HK-2 (cell line): ENCODE results near the gene CDIPT.
A peak's percentile ranks its signal among the peaks of the same experiment; 100 is the strongest.

Experiments
- DNase-seq: peaks from one replicate; pipeline ENCODE4 v3.0.0-alpha.2; 2018; ENCODE audit not compliant: unreplicated experiment

The CDIPT gene

GRCh38 chr16:29826342-29826695, 36.7 kb downstream of the CDIPT start:
- no peak for DNase-seq

GRCh38 chr16:29825145-29826044, 37.6 kb downstream of the CDIPT start:
- DNase-seq: peak; percentile 41

GRCh38 chr16:29824589-29825144, 38.4 kb downstream of the CDIPT start:
- DNase-seq: no peak

GRCh38 chr16:29821643-29822115, 41.3 kb downstream of the CDIPT start:
- DNase-seq: peak; percentile 61

- peak; percentile 58 for DNase-seq
Observed at GRCh38 chr16:29820730-29821642, 42.0 kb downstream of the CDIPT start.

- peak; percentile 44 for DNase-seq
Observed at GRCh38 chr16:29820271-29820701, 42.7 kb downstream of the CDIPT start, which contains the start of gene MVP. TSS of gene MVP (plus strand) at chr16:29820462. CDS start at chr16:29830550, 10,088 bp downstream.

GRCh38 chr16:29819506-29819905, 43.5 kb downstream of the CDIPT start:
- no peak for DNase-seq

- no peak for DNase-seq
Observed at GRCh38 chr16:29818082-29818481, 44.9 kb downstream of the CDIPT start.

- DNase-seq: peak; percentile 68
Observed at GRCh38 chr16:29816694-29817441, 46.2 kb downstream of the CDIPT start.

- peak; percentile 92 for DNase-seq
Observed at GRCh38 chr16:29815793-29816693, 47.0 kb downstream of the CDIPT start, which contains the start of gene PAGR1. TSS of gene PAGR1 (plus strand) at chr16:29816152. CDS start at chr16:29816526, 374 bp downstream.

- no peak for DNase-seq
Observed at GRCh38 chr16:29815032-29815721, 47.8 kb downstream of the CDIPT start.

GRCh38 chr16:29814592-29814991, 48.4 kb downstream of the CDIPT start:
- DNase-seq: no peak

GRCh38 chr16:29813644-29814562, 49.1 kb downstream of the CDIPT start:
- no peak for DNase-seq

- no peak for DNase-seq
Observed at GRCh38 chr16:29812754-29813643, 50.0 kb downstream of the CDIPT start.

- peak; percentile 49 for DNase-seq
Observed at GRCh38 chr16:29811896-29812665, 50.9 kb downstream of the CDIPT start, which contains the start of gene PRRT2. TSS of gene PRRT2 (plus strand) at chr16:29812193. CDS start at chr16:29813055, 862 bp downstream.

- DNase-seq: peak; percentile 92
Observed at GRCh38 chr16:29811170-29811895, 51.7 kb downstream of the CDIPT start.
